HG03060 (cell line): Measurements from ENCODE around the gene DLG2.

Source experiments
- ATAC-seq: cut with Tn5 transposase; IDR thresholded peaks from one replicate; pipeline ENCODE4 v1.9.1; 2021; ENCODE audit warnings: low read depth, moderate number of reproducible peaks; ENCODE audit not compliant: unreplicated experiment

DLG2 gene

DNA sequence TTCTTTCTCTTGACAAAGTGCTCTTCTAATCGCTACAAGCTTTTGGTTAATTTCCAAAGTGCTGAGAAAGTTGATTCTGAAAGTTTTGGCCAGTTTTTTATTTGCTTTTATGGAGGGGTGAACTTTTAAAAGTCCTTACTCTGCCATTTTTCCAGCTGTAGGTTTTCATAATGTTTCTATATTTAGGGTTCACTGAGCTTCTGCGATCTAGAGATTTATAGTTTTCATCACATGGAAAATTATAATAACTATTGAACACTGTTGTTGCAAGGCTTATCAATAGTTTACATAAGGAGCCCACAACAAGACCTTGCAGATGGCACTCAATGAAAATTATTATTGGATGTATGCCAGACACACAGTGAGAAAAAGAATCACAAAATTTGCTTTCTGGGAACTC is 55.1 kb downstream of the DLG2 start:
- no peak for ATAC-seq

GRCh38 chr11:85569525-85569924 is 57.6 kb downstream of the DLG2 start:
- ATAC-seq: no peak

- ATAC-seq: no peak
Observed at GRCh38 chr11:85558411-85558810, 68.7 kb downstream of the DLG2 start.

DNA sequence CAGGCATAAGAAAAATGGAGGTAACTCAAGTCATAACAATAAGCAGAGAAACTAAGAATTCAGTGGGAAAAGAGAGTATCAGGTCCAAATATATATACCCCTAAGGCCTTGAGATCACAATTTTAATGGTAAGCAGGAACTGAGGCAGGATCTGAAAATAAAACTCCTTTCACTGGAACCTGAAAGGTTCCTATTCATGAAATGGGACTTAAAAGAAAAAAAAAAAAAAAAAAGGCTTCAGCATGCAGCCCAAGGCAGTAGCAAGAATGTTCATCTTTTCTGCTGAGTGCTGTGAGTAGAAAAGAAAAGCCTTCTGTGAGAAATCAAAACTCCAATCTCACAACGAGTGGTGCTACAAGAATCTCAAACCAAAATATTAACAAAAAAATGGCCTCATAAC is 75.3 kb downstream of the DLG2 start:
- ATAC-seq: no peak

DNA sequence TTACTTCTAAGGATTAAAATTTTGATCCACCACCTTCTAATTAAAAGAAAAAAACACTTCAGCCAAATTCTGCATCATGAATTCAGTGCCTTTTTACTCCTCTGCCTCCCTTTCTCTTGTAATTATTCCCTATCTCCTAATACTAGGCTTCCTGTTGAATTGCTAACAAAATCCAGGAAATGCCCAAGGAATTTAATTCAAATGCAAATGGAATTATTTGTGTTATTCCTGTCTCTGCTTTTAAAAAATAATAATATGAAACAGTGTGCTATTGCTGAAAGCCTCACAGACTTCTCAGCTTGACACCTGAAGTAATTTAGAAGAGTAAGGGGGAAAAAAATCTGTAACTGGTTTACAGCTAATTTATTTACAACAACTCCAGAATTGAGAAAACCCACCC is 85.5 kb downstream of the DLG2 start:
- ATAC-seq: no peak

DNA sequence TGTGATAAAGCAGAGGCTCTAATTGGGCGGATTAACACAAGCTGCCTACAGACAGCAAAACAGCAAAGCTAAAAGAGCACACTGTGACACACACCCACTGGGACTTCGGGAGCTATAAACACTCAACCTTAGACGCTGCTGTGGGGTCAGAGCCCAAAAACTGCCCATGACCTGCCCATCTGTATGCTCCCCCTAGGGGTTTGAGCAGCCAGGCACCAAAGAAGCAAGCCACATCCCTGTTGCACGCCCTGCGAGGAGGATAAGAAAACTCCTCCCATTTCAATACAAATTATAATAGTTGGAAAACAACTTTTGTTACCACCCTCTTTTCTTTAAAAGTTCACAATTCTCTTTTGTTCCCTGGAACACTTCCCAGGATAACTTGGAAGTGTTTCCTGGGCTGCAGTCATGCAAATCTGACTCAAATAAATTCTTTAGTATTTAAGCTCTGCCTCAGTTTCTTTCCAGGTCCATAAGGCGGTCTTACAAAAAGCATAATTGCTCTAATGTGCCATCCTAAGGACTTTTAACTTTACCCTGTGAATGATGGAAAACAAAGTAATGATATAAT is 86.4 kb downstream of the DLG2 start:
- no peak for ATAC-seq

- no peak for ATAC-seq
Observed at GRCh38 chr11:85540181-85540580, 87.0 kb downstream of the DLG2 start.

GRCh38 chr11:85539740-85540139 is 87.4 kb downstream of the DLG2 start:
- ATAC-seq: no peak

- ATAC-seq: no peak
Observed at GRCh38 chr11:85539029-85539689, 88.0 kb downstream of the DLG2 start.

GRCh38 chr11:85536438-85536837 is 90.7 kb downstream of the DLG2 start:
- ATAC-seq: no peak

- ATAC-seq: no peak
Observed at GRCh38 chr11:85534806-85535205, 92.3 kb downstream of the DLG2 start.

GRCh38 chr11:85531191-85531897 is 95.8 kb downstream of the DLG2 start:
- ATAC-seq: no peak

DNA sequence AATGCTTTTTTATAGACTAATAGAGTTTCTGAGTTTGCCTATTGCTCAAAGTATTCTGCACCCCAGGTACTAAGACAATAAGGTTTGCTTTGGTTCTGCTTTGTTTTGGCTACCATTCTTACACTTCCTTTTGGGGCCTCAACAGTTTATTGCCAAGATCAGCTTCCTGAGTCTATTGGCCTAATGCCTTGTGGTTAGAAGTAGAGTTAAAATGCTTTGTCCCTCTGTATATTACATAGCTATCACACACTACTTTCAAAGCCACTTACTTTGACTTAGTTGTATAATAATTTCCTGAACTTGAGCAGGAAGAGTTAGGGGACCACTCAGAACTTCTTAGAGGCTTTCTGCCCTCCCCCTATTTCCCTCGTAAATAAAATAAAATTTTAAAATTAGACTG is 96.5 kb downstream of the DLG2 start:
- ATAC-seq: no peak

- no peak for ATAC-seq
Observed at GRCh38 chr11:85526564-85526963, 100.6 kb downstream of the DLG2 start.

DNA sequence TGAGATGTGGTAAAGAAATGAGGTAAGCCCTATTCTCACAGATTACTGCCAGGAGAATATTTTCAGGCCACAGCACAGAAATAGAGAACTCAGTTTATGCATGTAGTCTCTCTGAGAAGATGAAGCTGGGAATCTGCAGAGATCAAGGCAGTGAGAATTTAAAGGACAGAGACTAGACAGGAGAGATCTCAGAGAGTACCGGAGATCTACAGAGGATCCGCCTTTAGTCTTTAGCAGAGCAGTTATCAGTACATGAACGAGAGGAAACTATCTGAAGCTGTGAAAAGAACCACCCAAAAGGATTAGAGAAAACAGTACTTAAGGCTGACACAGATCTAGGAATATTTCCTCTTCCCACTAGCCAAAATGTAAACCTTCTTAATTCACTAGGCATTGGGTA is 101.5 kb downstream of the DLG2 start:
- ATAC-seq: no peak

- ATAC-seq: no peak
Observed at GRCh38 chr11:85517272-85517671, 109.9 kb downstream of the DLG2 start.

DNA sequence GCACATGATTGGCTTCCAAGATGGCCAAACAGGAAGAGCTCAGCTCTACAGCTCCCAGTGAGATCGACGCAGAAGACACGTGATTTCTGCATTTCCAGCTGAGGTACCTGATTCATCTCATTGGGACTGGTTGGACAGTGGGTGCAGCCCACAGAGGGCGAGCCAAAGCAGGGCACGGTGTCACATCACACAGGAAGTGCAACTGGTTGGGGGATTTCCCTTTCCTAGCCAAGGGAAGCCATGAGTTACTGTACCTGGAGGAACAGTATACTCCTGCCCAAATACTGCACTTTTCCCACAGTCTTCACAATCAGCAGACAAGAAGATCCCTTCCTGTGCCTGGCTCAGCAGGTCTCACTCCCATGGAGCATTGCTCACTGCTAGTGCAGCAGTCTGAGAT is 131.2 kb downstream of the DLG2 start:
- no peak for ATAC-seq

GRCh38 chr11:85494396-85494795 is 132.7 kb downstream of the DLG2 start:
- ATAC-seq: no peak

- ATAC-seq: no peak
Observed at GRCh38 chr11:85485902-85486301, 141.2 kb downstream of the DLG2 start.

DNA sequence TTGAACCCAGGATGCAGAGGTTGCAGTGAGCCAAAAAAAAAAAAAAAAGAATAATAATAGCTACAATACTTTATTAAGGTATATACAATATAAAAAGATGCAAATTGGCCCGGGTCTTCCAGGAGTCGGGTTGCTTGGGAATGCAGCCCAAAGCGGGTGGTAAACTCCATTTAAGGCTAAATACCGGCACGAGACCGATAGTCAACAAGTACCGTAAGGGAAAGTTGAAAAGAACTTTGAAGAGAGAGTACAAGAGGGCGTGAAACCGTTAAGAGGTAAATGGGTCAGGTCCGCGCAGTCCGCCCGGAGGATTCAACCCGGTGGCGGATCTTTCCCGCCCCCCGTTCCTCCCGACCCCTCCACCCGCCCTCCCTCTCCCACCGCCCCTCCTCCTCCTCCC is 143.3 kb downstream of the DLG2 start:
- no peak for ATAC-seq

GRCh38 chr11:85481862-85482261 is 145.3 kb downstream of the DLG2 start:
- ATAC-seq: no peak
